Transverse colon (tissue), 3 donors: ENCODE measurements around the gene ME2.

Source experiments
- CTCF ChIP-seq, 5 experiments: fragments of 200-600 bp in 3 of 5; fragments of 450-650 bp in 2 of 5; sonication (generic) in 3 of 5; IDR thresholded peaks; 1 replicate in 2 of 5; 2 replicates in 3 of 5; pipeline ENCODE4 v1.5.1; 2016 to 2017; ENCODE audit warnings: antibody characterized with exemption in 5 of 5, inconsistent platforms in 3 of 5, mild to moderate bottlenecking in 2 of 5, moderate library complexity in 1 of 5
- POLR2A ChIP-seq: fragments of 450-650 bp; IDR thresholded peaks from one replicate; pipeline ENCODE4 v1.6.1; 2016; ENCODE audit warnings: antibody characterized with exemption, mild to moderate bottlenecking, moderate library complexity

- no peak for TF ChIP-seq POLR2A
- TF ChIP-seq CTCF (IDR thresholded peaks at IDR 0.05) = no peak
Observed at GRCh38 chr18:50844554-50844953, 34.4 kb upstream of the ME2 start.
